ENCODE measurements around the gene TUBB2B.
"Not testable (repeated sequence)": the region's sequence is repeated elsewhere in the genome, so short reads cannot be mapped to it uniquely, and the experiment has no call there.

The TUBB2B gene

GRCh38 chr6:3247255-3248146 is 20.0 kb upstream of the TUBB2B start:
- peaks cover 22% of the 10 kb centered on the region for H3K27me3 Mint-ChIP-seq
- H3K4me1 Mint-ChIP-seq (ENCODE audit: low read depth): peaks cover 8% of the 10 kb centered on the region
- H3K9me3 Mint-ChIP-seq (ENCODE audit: low read depth): no peaks in the 10 kb centered on the region
- H3K27ac Mint-ChIP-seq: no peak overlapping the region
- H3K4me3 Mint-ChIP-seq: no peak overlapping the region
- peaks cover 2% of the 10 kb centered on the region for H3K36me3 Mint-ChIP-seq

- H3K9me3 Mint-ChIP-seq (ENCODE audit: low read depth): no peaks in the 10 kb centered on the region
- H3K27me3 Mint-ChIP-seq: peaks cover 16% of the 10 kb centered on the region
- H3K4me3 Mint-ChIP-seq: no peak overlapping the region
- H3K4me1 Mint-ChIP-seq (ENCODE audit: low read depth): no peaks in the 10 kb centered on the region
- no peak overlapping the region for H3K27ac Mint-ChIP-seq
- peaks cover 2% of the 10 kb centered on the region for H3K36me3 Mint-ChIP-seq
Measured at GRCh38 chr6:3245216-3245615, 17.8 kb upstream of the TUBB2B start.

- H3K27me3 Mint-ChIP-seq: peaks cover 14% of the 10 kb centered on the region
- not testable (repeated sequence) for H3K27ac Mint-ChIP-seq; H3K4me1 Mint-ChIP-seq (ENCODE audit: low read depth); H3K9me3 Mint-ChIP-seq (ENCODE audit: low read depth); H3K4me3 Mint-ChIP-seq; H3K36me3 Mint-ChIP-seq
Measured at GRCh38 chr6:3244832-3245161, 17.3 kb upstream of the TUBB2B start.

- peaks cover 11% of the 10 kb centered on the region for H3K27me3 Mint-ChIP-seq
- H3K9me3 Mint-ChIP-seq (ENCODE audit: low read depth): no peaks in the 10 kb centered on the region
- peaks cover 2% of the 10 kb centered on the region for H3K36me3 Mint-ChIP-seq
- H3K4me3 Mint-ChIP-seq: no peak overlapping the region
- H3K27ac Mint-ChIP-seq: no peak overlapping the region
- no peaks in the 10 kb centered on the region for H3K4me1 Mint-ChIP-seq (ENCODE audit: low read depth)
Measured at GRCh38 chr6:3244003-3244831, 16.8 kb upstream of the TUBB2B start.

GRCh38 chr6:3242768-3243167 is 15.3 kb upstream of the TUBB2B start:
- Mint-ChIP-seq H3K4me3 (no peak overlapping the region), H3K36me3 (peaks cover 2% of the 10 kb centered on the region), H3K27ac (no peak overlapping the region), H3K27me3 (peaks cover 8% of the 10 kb centered on the region), H3K9me3 (ENCODE audit: low read depth) (no peaks in the 10 kb centered on the region), H3K4me1 (ENCODE audit: low read depth) (no peaks in the 10 kb centered on the region)

- H3K4me3 Mint-ChIP-seq; H3K4me1 Mint-ChIP-seq (ENCODE audit: low read depth); H3K27ac Mint-ChIP-seq; H3K36me3 Mint-ChIP-seq; H3K9me3 Mint-ChIP-seq (ENCODE audit: low read depth): not testable (repeated sequence)
- peaks cover 11% of the 10 kb centered on the region for H3K27me3 Mint-ChIP-seq
Measured at GRCh38 chr6:3241745-3242144, 14.3 kb upstream of the TUBB2B start.

- peaks cover 15% of the 10 kb centered on the region for H3K27me3 Mint-ChIP-seq
- H3K27ac Mint-ChIP-seq: no peak overlapping the region
- H3K4me3 Mint-ChIP-seq: no peak overlapping the region
- H3K9me3 Mint-ChIP-seq (ENCODE audit: low read depth): no peaks in the 10 kb centered on the region
- H3K4me1 Mint-ChIP-seq (ENCODE audit: low read depth): no peaks in the 10 kb centered on the region
- no peaks in the 10 kb centered on the region for H3K36me3 Mint-ChIP-seq
Measured at GRCh38 chr6:3240595-3240994, 13.1 kb upstream of the TUBB2B start.

- Mint-ChIP-seq H3K36me3 (peaks cover 2% of the 10 kb centered on the region), H3K4me1 (ENCODE audit: low read depth) (no peaks in the 10 kb centered on the region), H3K4me3 (no peak overlapping the region), H3K27me3 (peaks cover 20% of the 10 kb centered on the region), H3K9me3 (ENCODE audit: low read depth) (no peaks in the 10 kb centered on the region), H3K27ac (no peak overlapping the region)
Measured at GRCh38 chr6:3239110-3239830, 11.8 kb upstream of the TUBB2B start.

GRCh38 chr6:3237761-3238662 is 10.6 kb upstream of the TUBB2B start:
- Mint-ChIP-seq H3K4me3 (no peak overlapping the region), H3K4me1 (ENCODE audit: low read depth) (no peaks in the 10 kb centered on the region), H3K27ac (no peak overlapping the region), H3K36me3 (peaks cover 2% of the 10 kb centered on the region), H3K27me3 (peaks cover 31% of the 10 kb centered on the region), H3K9me3 (ENCODE audit: low read depth) (no peaks in the 10 kb centered on the region)

GRCh38 chr6:3236005-3236404 is 8.6 kb upstream of the TUBB2B start:
- H3K4me3 Mint-ChIP-seq: no peak overlapping the region
- H3K27ac Mint-ChIP-seq: no peak overlapping the region
- peaks cover 43% of the 10 kb centered on the region for H3K27me3 Mint-ChIP-seq
- H3K9me3 Mint-ChIP-seq (ENCODE audit: low read depth): no peaks in the 10 kb centered on the region
- peaks cover 13% of the 10 kb centered on the region for H3K4me1 Mint-ChIP-seq (ENCODE audit: low read depth)
- peaks cover 2% of the 10 kb centered on the region for H3K36me3 Mint-ChIP-seq

GRCh38 chr6:3235486-3235885 is 8.0 kb upstream of the TUBB2B start:
- Mint-ChIP-seq H3K9me3 (ENCODE audit: low read depth) (no peaks in the 10 kb centered on the region), H3K27ac (no peak overlapping the region), H3K4me3 (no peak overlapping the region), H3K36me3 (peaks cover 2% of the 10 kb centered on the region), H3K4me1 (ENCODE audit: low read depth) (peaks cover 18% of the 10 kb centered on the region), H3K27me3 (peaks cover 48% of the 10 kb centered on the region)

- no peaks in the 10 kb centered on the region for H3K9me3 Mint-ChIP-seq (ENCODE audit: low read depth)
Measured at GRCh38 chr6:3233904-3234303, 6.5 kb upstream of the TUBB2B start.

GRCh38 chr6:3233321-3233720 is 5.9 kb upstream of the TUBB2B start:
- peaks cover 62% of the 10 kb centered on the region for H3K27me3 Mint-ChIP-seq
- peaks cover 35% of the 10 kb centered on the region for H3K4me1 Mint-ChIP-seq (ENCODE audit: low read depth)
- peaks cover 2% of the 10 kb centered on the region for H3K36me3 Mint-ChIP-seq
- H3K4me3 Mint-ChIP-seq: no peak overlapping the region
- H3K27ac Mint-ChIP-seq: no peak overlapping the region
- no peaks in the 10 kb centered on the region for H3K9me3 Mint-ChIP-seq (ENCODE audit: low read depth)

More at GRCh38 chr6:3233904-3234303, 6.5 kb upstream of the TUBB2B start:
- peaks cover 2% of the 10 kb centered on the region for H3K36me3 Mint-ChIP-seq
- no peak overlapping the region for H3K4me3 Mint-ChIP-seq
- H3K4me1 Mint-ChIP-seq (ENCODE audit: low read depth): peaks cover 31% of the 10 kb centered on the region
- H3K27ac Mint-ChIP-seq: no peak overlapping the region
- H3K27me3 Mint-ChIP-seq: peaks cover 60% of the 10 kb centered on the region

All from activated naive CD8-positive, alpha-beta T cell (primary cell).